Spleen (tissue), 7 donors: ENCODE data around the gene OR2AE1.
"Not testable (repeated sequence)": the region's sequence is repeated elsewhere in the genome, so short reads cannot be mapped to it uniquely, and the experiment has no call there.

Experiments
- POLR2A ChIP-seq, 3 donors: fragments of 450-650 bp; IDR thresholded peaks; one replicate each; pipeline ENCODE4 v1.5.1; 2017; ENCODE audit warnings: antibody characterized with exemption in 3 of 3, mild to moderate bottlenecking in 1 of 3
- TF ChIP-seq, protein P1 (sequence below), 11 experiments: fragments of 200-600 bp in 7 of 11; fragments of 450-650 bp in 4 of 11; sonication (generic) in 4 of 11; IDR thresholded peaks in 8 of 11; conservative IDR thresholded peaks in 3 of 11; 1 replicate in 7 of 11; 2 replicates in 4 of 11; pipeline versions ENCODE4 v1.4.0 to v1.8.0; 2016 to 2021; ENCODE audit warnings: antibody characterized with exemption in 11 of 11, inconsistent platforms in 4 of 11, mild to moderate bottlenecking in 1 of 11
- donor health status: DM: no; HTN: no; CAD: no; lungs with moderate emphysema.
- donor health status: DM: no; HTN: no; CAD: no.
- donor health status: DM: no; HTN: no; CAD: no.

DNA sequence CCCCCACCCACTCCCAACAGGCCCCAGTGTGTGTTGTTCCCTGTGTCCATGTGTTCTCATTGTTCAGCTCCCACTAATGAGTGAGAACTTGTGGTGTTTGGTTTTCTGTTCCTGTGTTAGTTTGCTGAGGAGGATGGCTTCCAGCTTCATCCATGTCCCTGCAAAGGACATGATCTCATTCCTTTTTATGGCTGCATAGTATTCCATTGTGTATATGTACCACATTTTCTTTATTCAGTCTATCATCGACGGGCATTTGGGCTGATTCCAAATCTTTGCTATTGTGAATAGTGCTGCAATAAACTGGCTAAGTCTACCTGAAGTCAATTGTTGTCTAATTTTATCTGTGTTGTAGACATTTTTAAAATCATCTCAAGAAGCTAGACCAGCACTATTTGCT, 9.4 kb downstream of the OR2AE1 start:
- TF ChIP-seq, protein P1, sequence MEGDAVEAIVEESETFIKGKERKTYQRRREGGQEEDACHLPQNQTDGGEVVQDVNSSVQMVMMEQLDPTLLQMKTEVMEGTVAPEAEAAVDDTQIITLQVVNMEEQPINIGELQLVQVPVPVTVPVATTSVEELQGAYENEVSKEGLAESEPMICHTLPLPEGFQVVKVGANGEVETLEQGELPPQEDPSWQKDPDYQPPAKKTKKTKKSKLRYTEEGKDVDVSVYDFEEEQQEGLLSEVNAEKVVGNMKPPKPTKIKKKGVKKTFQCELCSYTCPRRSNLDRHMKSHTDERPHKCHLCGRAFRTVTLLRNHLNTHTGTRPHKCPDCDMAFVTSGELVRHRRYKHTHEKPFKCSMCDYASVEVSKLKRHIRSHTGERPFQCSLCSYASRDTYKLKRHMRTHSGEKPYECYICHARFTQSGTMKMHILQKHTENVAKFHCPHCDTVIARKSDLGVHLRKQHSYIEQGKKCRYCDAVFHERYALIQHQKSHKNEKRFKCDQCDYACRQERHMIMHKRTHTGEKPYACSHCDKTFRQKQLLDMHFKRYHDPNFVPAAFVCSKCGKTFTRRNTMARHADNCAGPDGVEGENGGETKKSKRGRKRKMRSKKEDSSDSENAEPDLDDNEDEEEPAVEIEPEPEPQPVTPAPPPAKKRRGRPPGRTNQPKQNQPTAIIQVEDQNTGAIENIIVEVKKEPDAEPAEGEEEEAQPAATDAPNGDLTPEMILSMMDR (IDR thresholded peaks at IDR 0.05 in 8 of 11, conservative IDR thresholded peaks at IDR 0.05 in 3 of 11), result not testable (repeated sequence)
- TF ChIP-seq POLR2A (IDR thresholded peaks at IDR 0.05), result not testable (repeated sequence)
